Measurements from ENCODE around the gene SPC25. TPM values are rescaled to one million over a fixed set of nuclear protein-coding genes. Genes with fewer than 3 reads are reported as not detected.

SPC25 gene
- total and polyA plus RNA-seq, 2 of the 13 experiments (the other 11 are each of a cell fraction or from before 2014, with no cell fraction given) = 11.3 to 26.5 TPM

GRCh38 chr2:168830958-168831357, 59.3 kb downstream of the SPC25 start:
- no peaks in the 10 kb centered on the region for H4K20me1 ChIP-seq (ENCODE audit: insufficient read depth, low read length)
- no peaks in the 10 kb centered on the region for H3K79me2 ChIP-seq (ENCODE audit: insufficient read depth, low read length)
- no peaks in the 10 kb centered on the region for H3K36me3 ChIP-seq (replicated peaks in 1 of 2; ENCODE audit: control insufficient read depth in 1 of 2, insufficient read depth in 2 of 2, low read length in 2 of 2)
- no peaks in the 10 kb centered on the region for H3K27me3 ChIP-seq (ENCODE audit: control insufficient read depth in 1 of 2, insufficient read depth in 2 of 2, low read length in 2 of 2)
- no peak for TF ChIP-seq ZNF552 (CRISPR knock-in tag; IDR thresholded peaks at IDR 0.05; ENCODE audit: borderline replicate concordance)
- no peak for TF ChIP-seq GTF2F1 (IDR thresholded peaks at IDR 0.05; ENCODE audit: low read length)
- peak; percentile 96 for TF ChIP-seq ZNF564 (CRISPR knock-in tag; IDR thresholded peaks at IDR 0.05)
- TF ChIP-seq RAD21 (CRISPR knock-in tag; IDR thresholded peaks at IDR 0.05) = no peak
- TF ChIP-seq ARNTL (CRISPR knock-in tag; IDR thresholded peaks at IDR 0.05) = no peak
- ChIA-PET POLR2A (no interaction called here), CTCF (ENCODE audit: low intra/inter-chr PET ratio, low total read pairs) (no interaction called here)
- no peak for DNase-seq (ENCODE audit: low spot score)
- H3K4me1 ChIP-seq (ENCODE audit: insufficient read depth, low read length) = no peaks in the 10 kb centered on the region
- H3K4me2 ChIP-seq (ENCODE audit: low read depth, low read length) = no peak overlapping the region
- no peak overlapping the region for H3K9ac ChIP-seq (ENCODE audit: insufficient read depth, low read depth, low read length)
- intact Hi-C loops (cut with micrococcal nuclease; ENCODE audit: unreplicated experiment) (no loop called here), in situ Hi-C loops (cut with HindIII; ENCODE audit: extremely low pct_ligation_motif_present, low pct_unique_long_range_greater_than_20kb) (no loop called here)
- FAIRE-seq = no peak
- H3K27ac ChIP-seq (ENCODE audit: extremely low read length, insufficient read depth, low read length) = no peak overlapping the region
- no TSS peak for BruUV-seq (replicated peaks)
- H3K9me3 ChIP-seq (ENCODE audit: low read length) = no peaks in the 10 kb centered on the region
- H2AFZ ChIP-seq (ENCODE audit: low read length) = no peak overlapping the region
- no peak overlapping the region for H3K4me3 ChIP-seq (replicated peaks in 1 of 3; ENCODE audit: insufficient read depth in 1 of 3, low read depth in 2 of 3, low read length in 3 of 3)
- no peak for ATAC-seq

- ATAC-seq (no peak), DNase-seq (ENCODE audit: low spot score) (no peak), FAIRE-seq (no peak)
- CTCF ChIA-PET (ENCODE audit: low intra/inter-chr PET ratio, low total read pairs) = no interaction called here
- no peak for TF ChIP-seq ZMYM2 (CRISPR knock-in tag; IDR thresholded peaks at IDR 0.05)
- H3K36me3 ChIP-seq (replicated peaks in 1 of 2; ENCODE audit: control insufficient read depth in 1 of 2, insufficient read depth in 2 of 2, low read length in 2 of 2) = no peaks in the 10 kb centered on the region
- in situ Hi-C loops (cut with HindIII; ENCODE audit: extremely low pct_ligation_motif_present, low pct_unique_long_range_greater_than_20kb) = no loop called here
- no peaks in the 10 kb centered on the region for H4K20me1 ChIP-seq (ENCODE audit: insufficient read depth, low read length)
- no peaks in the 10 kb centered on the region for H3K79me2 ChIP-seq (ENCODE audit: insufficient read depth, low read length)
- H3K27ac ChIP-seq (ENCODE audit: extremely low read length, insufficient read depth, low read length) = no peak overlapping the region
- POLR2A ChIA-PET = no interaction called here
- intact Hi-C loops (cut with micrococcal nuclease; ENCODE audit: unreplicated experiment) = no loop called here
- no peak overlapping the region for H3K4me2 ChIP-seq (ENCODE audit: low read depth, low read length)
- BruUV-seq (replicated peaks) = no TSS peak
- H3K4me1 ChIP-seq (ENCODE audit: insufficient read depth, low read length) = no peaks in the 10 kb centered on the region
- H3K9me3 ChIP-seq (ENCODE audit: low read length) = no peaks in the 10 kb centered on the region
- H2AFZ ChIP-seq (ENCODE audit: low read length) = no peak overlapping the region
- H3K27me3 ChIP-seq (ENCODE audit: control insufficient read depth in 1 of 2, insufficient read depth in 2 of 2, low read length in 2 of 2) = no peaks in the 10 kb centered on the region
- no peak overlapping the region for H3K9ac ChIP-seq (ENCODE audit: insufficient read depth, low read depth, low read length)
- no peak overlapping the region for H3K4me3 ChIP-seq (replicated peaks in 1 of 3; ENCODE audit: insufficient read depth in 1 of 3, low read depth in 2 of 3, low read length in 3 of 3)
Observed at GRCh38 chr2:168825126-168825525, 65.1 kb downstream of the SPC25 start.

Measured in HepG2 (cell line).